22Rv1 (cell line): ENCODE data around the gene CBFA2T2.

Experiments
- H3K27ac ChIP-seq: fragments of 450-650 bp; 2 replicates; pipeline ENCODE4 v1.5.1; 2017
- ZFX ChIP-seq: fragments of 450-650 bp; IDR thresholded peaks from 2 replicates; pipeline ENCODE4 v1.6.1; 2017; ENCODE audit warnings: antibody characterized with exemption, borderline replicate concordance
- TF ChIP-seq, protein P1 (sequence below): fragments of 450-650 bp; IDR thresholded peaks from 2 replicates; pipeline ENCODE4 v1.5.1; 2017; ENCODE audit warnings: mild to moderate bottlenecking

CBFA2T2 gene

DNA sequence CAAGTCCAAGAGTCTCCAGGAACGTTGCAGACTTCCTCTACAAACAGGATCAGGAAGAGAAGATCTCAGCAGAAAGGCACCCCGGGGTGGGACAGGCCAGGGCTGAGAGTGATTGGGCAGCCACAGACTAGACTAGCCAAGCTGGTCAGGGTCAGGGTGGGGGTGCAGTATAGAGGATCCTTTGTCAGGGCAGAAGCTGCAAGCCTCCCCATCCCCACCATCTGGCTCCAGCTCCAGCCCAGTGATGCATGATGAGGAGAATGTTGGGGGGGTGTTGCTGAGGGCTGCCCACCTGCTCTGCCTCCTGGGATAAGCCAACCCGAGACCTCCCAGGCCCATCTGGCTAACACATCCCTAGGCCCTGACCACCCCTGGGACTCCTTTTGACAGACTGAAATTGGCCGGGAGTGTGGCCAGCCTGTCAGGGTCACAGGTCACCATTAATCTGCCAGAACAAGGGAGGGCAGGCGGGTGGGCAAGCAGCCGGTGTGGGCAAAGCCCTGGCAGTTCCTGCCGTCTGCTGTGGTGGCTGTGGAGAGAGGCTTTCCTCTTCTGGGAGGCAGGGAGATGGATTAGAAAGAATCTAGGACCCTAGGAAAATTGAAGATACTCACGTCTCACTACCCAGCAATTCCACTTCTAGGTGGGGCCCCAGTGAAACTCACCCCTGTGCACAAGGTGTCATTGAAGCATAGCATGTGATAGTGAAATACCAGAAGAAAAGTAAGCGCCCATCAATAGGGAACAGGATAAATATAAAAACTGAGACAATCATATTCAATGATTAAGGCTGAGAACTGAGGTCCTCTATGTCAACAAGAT, 24.2 kb upstream of the CBFA2T2 start:
- no peak for TF ChIP-seq ZFX
- TF ChIP-seq, protein P1, sequence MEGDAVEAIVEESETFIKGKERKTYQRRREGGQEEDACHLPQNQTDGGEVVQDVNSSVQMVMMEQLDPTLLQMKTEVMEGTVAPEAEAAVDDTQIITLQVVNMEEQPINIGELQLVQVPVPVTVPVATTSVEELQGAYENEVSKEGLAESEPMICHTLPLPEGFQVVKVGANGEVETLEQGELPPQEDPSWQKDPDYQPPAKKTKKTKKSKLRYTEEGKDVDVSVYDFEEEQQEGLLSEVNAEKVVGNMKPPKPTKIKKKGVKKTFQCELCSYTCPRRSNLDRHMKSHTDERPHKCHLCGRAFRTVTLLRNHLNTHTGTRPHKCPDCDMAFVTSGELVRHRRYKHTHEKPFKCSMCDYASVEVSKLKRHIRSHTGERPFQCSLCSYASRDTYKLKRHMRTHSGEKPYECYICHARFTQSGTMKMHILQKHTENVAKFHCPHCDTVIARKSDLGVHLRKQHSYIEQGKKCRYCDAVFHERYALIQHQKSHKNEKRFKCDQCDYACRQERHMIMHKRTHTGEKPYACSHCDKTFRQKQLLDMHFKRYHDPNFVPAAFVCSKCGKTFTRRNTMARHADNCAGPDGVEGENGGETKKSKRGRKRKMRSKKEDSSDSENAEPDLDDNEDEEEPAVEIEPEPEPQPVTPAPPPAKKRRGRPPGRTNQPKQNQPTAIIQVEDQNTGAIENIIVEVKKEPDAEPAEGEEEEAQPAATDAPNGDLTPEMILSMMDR = no peak
- no peak overlapping the region for H3K27ac ChIP-seq

DNA sequence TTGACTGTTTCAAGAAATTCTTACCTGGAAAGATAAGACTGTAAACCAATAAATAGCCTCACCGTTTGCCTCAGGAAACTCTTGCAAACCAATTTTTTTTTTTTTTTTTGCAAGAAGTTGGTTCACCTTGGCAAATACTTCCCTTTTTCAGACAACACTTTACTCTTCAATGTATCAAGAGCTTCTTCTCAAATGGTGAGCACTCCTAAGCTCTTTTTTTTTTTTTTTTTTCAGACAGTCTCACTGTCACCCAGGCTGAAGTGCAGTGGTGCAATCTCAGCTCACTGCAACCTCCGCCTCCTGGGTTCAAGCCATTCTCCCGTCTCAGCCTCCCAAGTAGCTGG, 23.6 kb upstream of the CBFA2T2 start:
- H3K27ac ChIP-seq = no peak overlapping the region
- TF ChIP-seq ZFX = no peak
- TF ChIP-seq, protein P1 = no peak

DNA sequence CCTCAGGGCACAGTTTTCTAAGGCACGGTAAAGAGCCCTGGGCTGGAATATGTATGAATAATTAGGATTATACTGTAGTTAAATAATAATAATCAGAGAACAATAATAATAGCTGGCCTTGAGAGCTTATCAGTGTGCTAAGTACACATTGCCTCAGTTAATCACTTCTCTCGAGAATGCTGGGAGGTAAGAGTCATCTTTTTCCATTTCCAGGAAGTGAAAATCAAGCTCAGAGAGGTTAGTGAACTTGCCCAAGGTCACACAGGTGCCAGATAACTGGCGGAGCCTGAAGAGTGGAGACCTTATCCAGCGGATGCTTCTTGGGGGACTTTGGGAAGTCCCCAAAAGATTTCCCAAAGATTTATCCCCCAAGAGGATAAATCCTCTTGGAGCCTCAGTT, 19.4 kb upstream of the CBFA2T2 start:
- no peak overlapping the region for H3K27ac ChIP-seq
- TF ChIP-seq, protein P1 = no peak

DNA sequence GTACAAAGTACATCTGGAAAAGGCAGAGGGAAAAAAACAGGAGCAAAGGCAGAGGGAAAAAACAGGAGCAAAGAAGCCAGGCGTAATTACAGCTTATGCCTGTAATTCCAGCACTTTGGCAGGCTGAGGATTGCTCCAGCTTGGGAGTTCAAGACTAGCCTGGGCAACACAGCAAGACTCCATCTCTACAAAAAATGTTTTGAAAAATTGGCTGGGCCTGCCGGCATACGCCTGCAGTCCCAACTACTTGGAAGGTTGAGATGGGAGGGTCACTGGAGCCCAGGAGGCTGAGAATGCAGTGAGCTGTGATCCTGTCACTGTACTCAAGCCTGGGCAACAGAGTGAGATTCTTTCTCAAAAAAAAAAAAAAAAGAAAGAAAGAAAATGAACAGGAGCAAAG, 19.0 kb upstream of the CBFA2T2 start:
- no peak overlapping the region for H3K27ac ChIP-seq
- TF ChIP-seq, protein P1 = no peak
- TF ChIP-seq ZFX = no peak

DNA sequence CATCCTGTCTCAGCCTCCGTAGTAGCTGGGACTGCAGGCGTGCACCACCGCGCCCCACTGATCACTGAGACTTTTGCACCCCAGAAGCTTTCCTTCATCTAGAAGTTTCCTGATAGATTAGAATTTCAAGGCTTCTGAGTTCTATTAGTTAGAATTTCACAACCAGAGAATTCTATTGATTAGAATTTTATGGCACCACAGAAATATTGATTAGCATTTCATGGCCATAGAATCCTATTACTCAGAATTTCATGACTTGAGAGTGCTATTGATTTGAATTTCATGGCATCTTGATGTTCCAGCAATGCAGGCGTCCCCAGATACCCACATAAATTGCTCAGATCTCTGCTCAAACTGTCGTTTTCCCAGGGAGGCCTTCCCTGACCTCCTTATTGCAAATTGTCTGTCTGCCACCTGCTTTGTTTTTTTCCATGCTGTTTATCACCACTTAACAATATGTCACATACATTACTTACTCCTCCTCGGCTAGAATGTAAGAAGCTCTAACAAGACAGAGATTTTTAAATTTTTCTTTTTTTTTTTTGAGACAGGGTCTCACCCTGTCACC, 16.9 kb upstream of the CBFA2T2 start:
- TF ChIP-seq, protein P1 = no peak
- TF ChIP-seq ZFX = no peak
- no peak overlapping the region for H3K27ac ChIP-seq

DNA sequence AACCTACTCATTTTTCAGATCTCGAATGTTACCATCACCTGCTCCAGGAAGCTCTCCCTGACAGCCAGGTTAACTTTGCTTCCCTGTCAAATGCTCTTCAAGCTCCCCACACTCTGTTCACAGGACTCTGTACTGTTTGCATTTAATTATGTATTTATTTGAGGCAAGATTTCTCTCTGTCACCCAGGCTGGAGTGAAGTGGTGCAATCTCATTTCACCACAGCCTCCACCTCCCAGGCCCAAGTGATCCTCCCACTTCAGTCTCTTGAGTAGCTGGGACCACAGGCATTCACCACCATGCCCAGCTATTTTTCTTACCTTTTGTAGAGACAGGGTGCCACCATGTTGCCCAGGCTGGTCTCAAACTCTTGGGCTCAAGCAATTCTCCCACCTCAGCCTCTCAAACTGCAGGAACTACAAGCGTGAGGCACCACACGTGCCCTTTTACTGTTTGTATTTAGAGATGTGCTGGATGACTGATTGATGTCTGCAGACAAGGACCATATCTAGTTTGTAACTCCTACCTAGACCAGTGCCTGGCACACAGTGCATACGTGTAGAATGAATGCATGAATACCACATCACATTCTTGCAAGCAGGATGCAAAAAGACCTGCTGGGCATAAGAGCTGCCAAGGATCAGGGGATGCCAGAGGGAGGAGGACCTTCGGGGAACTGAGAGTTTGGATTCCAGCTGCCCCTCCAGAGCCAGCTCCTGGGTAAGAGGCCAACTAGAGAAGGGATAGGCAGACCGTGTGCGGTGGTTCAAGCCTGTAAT, 15.6 kb upstream of the CBFA2T2 start:
- no peak overlapping the region for H3K27ac ChIP-seq
- TF ChIP-seq ZFX = no peak
- TF ChIP-seq, protein P1 = no peak

DNA sequence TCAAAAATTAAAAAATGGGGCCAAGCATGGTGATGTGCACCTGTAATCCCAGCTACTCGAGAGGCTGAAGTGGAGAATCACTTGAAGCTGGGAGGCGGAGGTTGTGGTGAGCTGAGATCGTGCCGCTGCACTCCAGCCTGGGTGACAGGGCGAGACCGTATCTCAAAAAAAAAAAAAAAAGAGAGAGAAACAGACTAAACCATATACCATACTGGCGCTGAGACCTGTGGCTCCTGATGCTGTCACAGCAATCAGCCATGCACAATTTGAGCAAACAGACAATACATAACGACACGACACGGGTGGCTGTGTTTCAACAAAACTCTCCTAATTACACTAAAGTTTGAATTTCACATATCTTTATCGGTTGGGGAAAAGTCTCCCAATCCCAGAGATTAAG, 14.9 kb upstream of the CBFA2T2 start:
- H3K27ac ChIP-seq = no peak overlapping the region
- TF ChIP-seq, protein P1 = no peak
